ENCODE data around the gene CEND1.

- TF ChIP-seq POLR2A (IDR thresholded peaks at IDR 0.05; ENCODE audit: low read depth, low read length) = no peak
- TF ChIP-seq POLR2AphosphoS5 (IDR thresholded peaks at IDR 0.05; ENCODE audit: low read depth, low read length) = no peak
Observed at GRCh38 chr11:760236-760635, 29.7 kb downstream of the CEND1 start.
